Hypothalamus (tissue), 51 donors: ENCODE data around the gene CHST9.
"Not testable (repeated sequence)": the region's sequence is repeated elsewhere in the genome, so short reads cannot be mapped to it uniquely, and the experiment has no call there.

ENCODE experiments used
- DNase-seq, 51 donors: peaks; one replicate each; lab custom pipeline; 2025; lab: John Stamatoyannopoulos, UW

The CHST9 gene

DNA sequence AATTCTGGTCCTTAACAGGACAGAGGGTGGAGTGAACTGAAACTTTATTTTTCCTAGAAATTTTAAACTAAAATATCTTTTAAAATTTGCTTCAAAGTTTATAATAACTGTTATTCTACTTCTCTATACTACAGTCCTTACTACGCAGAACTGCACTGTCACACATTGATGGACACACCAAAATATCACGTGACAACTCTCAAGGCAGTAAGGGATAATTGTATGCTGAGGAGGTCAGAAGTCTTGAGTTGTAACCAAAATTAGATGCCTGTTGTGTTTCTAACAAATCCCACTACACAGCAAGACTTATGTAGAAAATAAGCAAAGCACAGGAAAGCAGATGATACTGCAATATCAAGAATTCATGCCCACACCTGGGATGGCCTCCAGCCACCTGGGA, 76.3 kb downstream of the CHST9 start:
- no peak for DNase-seq

- no peak for DNase-seq
These were observed 80.4 kb downstream of the CHST9 start for GRCh38 chr18:27104743-27105142.

GRCh38 chr18:27094621-27095020, 90.5 kb downstream of the CHST9 start:
- DNase-seq = no peak

GRCh38 chr18:27093290-27093689, 91.8 kb downstream of the CHST9 start:
- DNase-seq = not testable (repeated sequence)

DNA sequence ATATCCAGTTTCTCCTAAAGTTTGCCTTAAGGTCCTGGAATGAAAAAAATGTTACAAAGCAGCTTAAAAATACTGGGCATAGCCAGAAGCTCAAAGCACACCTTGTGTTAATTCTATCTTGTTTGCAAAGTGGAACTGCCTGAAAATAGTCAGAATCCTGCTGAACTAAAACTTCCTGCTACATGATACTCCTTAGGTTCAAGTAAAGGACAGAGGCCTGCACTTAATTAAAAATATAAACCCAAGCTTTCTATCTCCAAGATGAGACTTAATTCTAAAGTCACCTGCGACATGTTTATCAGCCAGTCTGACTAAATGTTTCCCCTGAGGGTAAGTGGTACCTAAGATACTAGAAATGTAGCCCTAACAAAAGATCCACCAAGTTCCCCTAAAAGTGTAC, 103.4 kb downstream of the CHST9 start:
- DNase-seq = no peak

- no peak for DNase-seq
These were observed 109.3 kb downstream of the CHST9 start for GRCh38 chr18:27075828-27076227.

DNA sequence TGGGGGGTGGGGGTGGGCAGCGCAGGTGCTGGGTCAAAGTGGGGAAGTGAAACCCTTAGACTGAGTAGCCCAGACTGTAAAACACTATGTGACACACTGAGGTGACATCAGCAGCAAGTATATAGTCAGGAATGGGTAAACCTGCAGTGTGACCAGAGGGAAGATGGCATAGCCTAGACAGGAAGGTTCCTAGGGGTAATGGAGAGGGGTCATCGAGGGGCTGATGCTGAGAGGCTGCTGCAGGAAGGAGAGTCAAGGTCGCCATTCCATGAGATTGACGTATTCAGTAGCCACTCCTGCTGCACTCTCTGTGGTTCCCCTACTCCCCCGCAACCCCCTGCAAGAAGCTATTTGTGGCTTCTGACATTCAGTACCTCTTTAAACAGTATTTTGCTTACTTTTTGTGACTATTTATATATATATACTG, 111.7 kb downstream of the CHST9 start:
- no peak for DNase-seq

GRCh38 chr18:27064673-27065072, 120.4 kb downstream of the CHST9 start:
- DNase-seq = no peak

GRCh38 chr18:27062802-27063201, 122.3 kb downstream of the CHST9 start:
- no peak for DNase-seq

GRCh38 chr18:27061488-27062095, 123.5 kb downstream of the CHST9 start:
- no peak for DNase-seq

GRCh38 chr18:27057519-27058234, 127.4 kb downstream of the CHST9 start:
- peak in 35 of 51 donors; percentile 1 to 76 (median 16) for DNase-seq

- DNase-seq = no peak
These were observed 130.2 kb downstream of the CHST9 start for GRCh38 chr18:27054926-27055325.

DNA sequence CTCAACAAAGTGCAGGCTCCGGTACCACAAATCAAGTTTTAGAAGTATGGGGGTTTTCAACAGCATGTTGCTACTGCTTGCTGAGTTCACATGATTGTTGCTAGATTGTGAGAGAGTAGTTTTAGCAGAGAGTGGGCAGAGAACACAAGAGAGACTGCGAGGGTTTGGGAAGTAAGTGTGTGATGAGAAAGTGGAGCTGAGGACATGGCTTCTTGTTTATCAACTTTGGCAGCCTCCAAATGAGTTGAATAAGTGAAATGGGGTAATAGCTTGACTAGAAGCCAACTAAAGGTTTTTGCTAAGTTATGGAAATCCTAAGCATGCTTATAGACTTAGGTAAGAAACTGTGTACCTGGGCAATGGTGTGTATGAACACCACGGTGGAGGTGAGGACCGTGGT, 135.1 kb downstream of the CHST9 start:
- DNase-seq = no peak

DNA sequence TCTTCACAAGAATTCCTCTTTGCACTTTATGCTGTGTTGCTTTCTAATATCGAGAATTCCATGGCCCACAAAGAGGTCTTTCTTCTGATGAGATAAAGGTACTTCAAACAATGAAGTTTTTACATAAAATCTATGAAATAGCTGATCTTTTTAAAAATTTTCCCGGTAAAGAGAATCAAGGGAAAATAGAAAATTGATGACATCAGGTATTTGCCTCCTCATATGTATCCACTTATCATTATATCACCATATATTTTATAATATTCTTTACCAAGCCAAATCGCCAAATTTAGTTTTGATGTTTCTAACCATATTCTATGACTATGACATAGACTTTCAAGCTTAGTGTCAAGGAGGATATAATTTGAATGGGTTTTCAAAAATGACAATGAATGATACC, 139.8 kb downstream of the CHST9 start:
- no peak for DNase-seq

- DNase-seq = no peak
These were observed 142.9 kb downstream of the CHST9 start for GRCh38 chr18:27042177-27042576.

DNA sequence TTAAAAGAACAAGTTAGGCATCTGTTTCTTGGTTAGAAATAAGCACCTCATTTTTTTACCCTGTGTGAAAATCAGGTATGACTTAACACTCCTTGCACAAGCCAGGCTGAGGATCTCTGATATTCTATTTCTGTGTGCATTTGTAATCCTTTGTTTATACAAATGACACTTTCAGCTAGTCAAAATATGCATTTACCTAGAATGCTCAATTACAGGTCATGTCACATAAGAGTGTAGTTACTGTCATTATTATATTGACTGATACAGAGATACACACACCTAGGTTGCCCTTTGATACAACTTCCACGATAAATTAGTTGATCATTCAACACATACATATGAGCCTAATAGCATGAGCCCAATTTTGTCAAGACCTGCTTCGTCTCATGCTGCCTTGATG, 144.3 kb downstream of the CHST9 start:
- DNase-seq = no peak

- DNase-seq = no peak
These were observed 151.4 kb downstream of the CHST9 start for GRCh38 chr18:27033722-27034121.

DNA sequence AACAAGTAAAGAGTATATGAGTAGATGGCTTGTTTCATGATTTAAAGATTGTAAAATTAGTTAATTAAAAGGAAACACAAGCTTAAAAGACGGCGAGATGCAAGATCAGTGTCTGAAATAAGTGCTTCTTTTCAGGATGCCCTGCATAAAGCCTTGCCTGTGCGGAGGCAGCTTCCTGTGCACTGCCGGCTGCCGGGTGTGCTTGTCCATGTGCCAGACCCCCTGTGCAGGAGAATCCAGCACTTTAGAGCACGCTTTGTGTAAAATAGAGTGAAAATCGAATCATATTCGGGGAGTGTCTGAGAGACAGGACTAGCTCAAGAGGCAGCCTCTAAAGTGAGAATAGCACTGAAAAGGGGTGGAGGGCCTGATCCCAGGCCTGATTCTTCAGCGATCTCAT, 154.7 kb downstream of the CHST9 start:
- peak in 5 of 51 donors; percentile 2 to 15 (median 5) for DNase-seq

DNA sequence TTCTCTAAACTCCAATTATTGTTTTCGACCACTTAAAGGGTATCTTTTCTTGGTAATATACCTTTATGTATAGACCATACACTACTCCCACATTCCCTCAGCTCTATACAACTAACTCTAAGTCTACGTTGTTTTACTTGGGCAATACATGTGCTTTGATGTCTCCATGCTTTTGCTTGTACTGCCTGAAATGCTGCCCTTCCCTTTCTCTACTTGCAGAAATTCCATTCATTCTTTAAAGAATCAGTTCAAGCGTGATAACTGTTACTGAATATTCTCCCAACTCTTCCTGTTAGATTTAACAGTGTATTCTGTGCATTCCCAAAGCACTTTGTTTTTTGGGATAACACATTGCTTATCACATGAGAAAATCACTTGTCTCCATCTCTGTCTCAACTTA, 162.6 kb downstream of the CHST9 start:
- no peak for DNase-seq

DNA sequence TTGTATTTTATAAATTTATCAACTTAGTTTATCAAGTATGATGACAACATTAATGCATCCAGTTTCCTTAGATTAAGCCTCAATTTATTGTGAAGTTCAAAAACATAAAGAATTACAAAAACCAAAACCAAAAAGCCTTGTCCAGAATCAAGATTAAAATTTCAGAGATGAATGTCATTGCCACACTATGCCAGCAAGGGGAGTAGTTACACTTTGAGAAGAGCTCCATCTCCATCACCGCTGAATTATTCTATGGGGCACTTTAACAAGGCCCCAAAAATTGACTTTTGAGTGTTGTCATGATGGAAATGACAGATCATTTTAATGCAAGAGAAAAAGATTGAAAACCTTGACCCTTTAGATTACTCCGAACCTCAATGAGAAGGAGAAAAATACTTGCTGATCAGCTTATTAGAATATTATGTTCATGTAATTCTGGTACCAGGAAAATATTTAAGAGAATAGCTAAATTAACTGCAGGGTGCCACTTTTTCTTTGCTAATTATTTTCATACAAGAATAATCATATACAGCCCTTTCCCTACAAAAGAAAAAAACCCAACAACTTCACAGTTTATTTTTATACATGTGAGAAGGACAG, 167.1 kb downstream of the CHST9 start:
- DNase-seq = peak in 1 of 51 donors; percentile 20

- DNase-seq = no peak
These were observed 170.3 kb downstream of the CHST9 start for GRCh38 chr18:27014841-27015240.

DNA sequence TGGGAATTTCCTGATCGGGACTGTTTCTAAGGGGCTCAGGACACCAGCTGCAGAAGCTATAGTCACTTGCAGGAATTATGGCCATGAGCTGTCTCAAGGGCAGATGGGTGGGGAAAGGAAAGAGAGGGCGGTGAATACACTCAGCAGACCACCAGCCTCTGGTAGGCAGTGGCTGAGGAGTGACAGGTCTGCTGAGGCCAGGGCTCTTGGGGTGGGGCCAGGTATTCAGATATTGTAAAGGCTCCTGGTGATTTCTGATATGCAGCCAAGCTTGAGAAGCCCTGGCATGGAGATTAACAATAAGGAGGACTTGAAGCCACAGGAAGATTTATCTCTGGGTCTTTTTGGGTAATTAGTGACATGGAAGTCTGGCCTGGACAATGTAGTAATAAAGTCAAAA, 174.3 kb downstream of the CHST9 start:
- DNase-seq = no peak
